ENCODE data around the gene SYCE1. TPM values are rescaled to one million over a fixed set of nuclear protein-coding genes. Genes with fewer than 3 reads are reported as not detected.
"Not testable (repeated sequence)": the region's sequence is repeated elsewhere in the genome, so short reads cannot be mapped to it uniquely, and the experiment has no call there.

Gene SYCE1
- total and polyA plus RNA-seq, 2 donors (not counting 1 experiment from before 2014, with no cell fraction given): 0.42 TPM; not detected in 1

GRCh38 chr10:133541441-133541975 is 23.9 kb downstream of the SYCE1 start:
- intact Hi-C loops (cut with micrococcal nuclease); H3K4me1 Mint-ChIP-seq; H3K4me1 ChIP-seq (ENCODE audit: control insufficient read depth in 2 of 2, insufficient read depth in 2 of 2, low read length in 2 of 2); ATAC-seq (ENCODE audit: low read depth); H3K9ac ChIP-seq (ENCODE audit: low read length); DNase-seq; H3K9me3 ChIP-seq (ENCODE audit: control extremely low read depth in 1 of 3, control insufficient read depth in 2 of 3, insufficient read depth in 1 of 3, low read length in 2 of 3); POLR2A ChIA-PET; H2AFZ ChIP-seq (ENCODE audit: insufficient read depth, low read depth, low read length, poor library complexity, severe bottlenecking); H3K27ac ChIP-seq (ENCODE audit: low read length in 2 of 2); CTCF ChIA-PET; H3K9me3 Mint-ChIP-seq (ENCODE audit: insufficient read depth); H3K4me2 ChIP-seq (replicated peaks; ENCODE audit: low read depth, low read length, poor library complexity, severe bottlenecking); H3K4me3 ChIP-seq (ENCODE audit: control extremely low read depth in 1 of 5, extremely low read depth in 1 of 5, insufficient read depth in 1 of 5, low read depth in 2 of 5, low read length in 4 of 5); H3K79me2 ChIP-seq (ENCODE audit: control insufficient read depth, insufficient read depth, low read length); H3K4me3 Mint-ChIP-seq; H3K36me3 ChIP-seq (replicated peaks in 1 of 2; ENCODE audit: control extremely low read depth in 1 of 2, control insufficient read depth in 1 of 2, extremely low read depth in 1 of 2, insufficient read depth in 2 of 2, low read length in 1 of 2); H3K27me3 ChIP-seq (replicated peaks in 1 of 4; ENCODE audit: control extremely low read depth in 1 of 4, control insufficient read depth in 3 of 4, insufficient read depth in 4 of 4, low read length in 3 of 4); H4K20me1 ChIP-seq (ENCODE audit: control insufficient read depth, insufficient read depth, low read length, poor library complexity, severe bottlenecking); H3K27ac Mint-ChIP-seq: not testable (repeated sequence)
- peaks cover 14% of the 10 kb centered on the region for H3K27me3 Mint-ChIP-seq
- 84% methylated on average over 3 of the region's 6 CpGs for whole genome bisulfite sequencing (ENCODE audit: insufficient coverage)

- WGBS (ENCODE audit: insufficient coverage): 59% methylated on average over 4 of the region's 4 CpGs
- Histone ChIP-seq H2AFZ (ENCODE audit: insufficient read depth, low read depth, low read length, poor library complexity, severe bottlenecking) (no peak overlapping the region), H3K4me1 (ENCODE audit: control insufficient read depth in 2 of 2, insufficient read depth in 2 of 2, low read length in 2 of 2) (no peaks in the 10 kb centered on the region), H3K27me3 (replicated peaks in 1 of 4; ENCODE audit: control extremely low read depth in 1 of 4, control insufficient read depth in 3 of 4, insufficient read depth in 4 of 4, low read length in 3 of 4) (peaks cover 0 to 13% (median 0%) of the 10 kb centered on the region in 4 experiments), H4K20me1 (ENCODE audit: control insufficient read depth, insufficient read depth, low read length, poor library complexity, severe bottlenecking) (no peaks in the 10 kb centered on the region), H3K9me3 (ENCODE audit: control extremely low read depth in 1 of 3, control insufficient read depth in 2 of 3, insufficient read depth in 1 of 3, low read length in 2 of 3) (no peaks in the 10 kb centered on the region), H3K79me2 (ENCODE audit: control insufficient read depth, insufficient read depth, low read length) (no peaks in the 10 kb centered on the region), H3K9ac (ENCODE audit: low read length) (no peak overlapping the region), H3K27ac (ENCODE audit: low read length in 2 of 2) (no peak overlapping the region), H3K4me3 (ENCODE audit: control extremely low read depth in 1 of 5, extremely low read depth in 1 of 5, insufficient read depth in 1 of 5, low read depth in 2 of 5, low read length in 4 of 5) (no peak overlapping the region), H3K4me2 (replicated peaks; ENCODE audit: low read depth, low read length, poor library complexity, severe bottlenecking) (no peak overlapping the region), H3K36me3 (replicated peaks in 1 of 2; ENCODE audit: control extremely low read depth in 1 of 2, control insufficient read depth in 1 of 2, extremely low read depth in 1 of 2, insufficient read depth in 2 of 2, low read length in 1 of 2) (no peaks in the 10 kb centered on the region)
- DNase-seq: no peak
- TF ChIP-seq, protein P1, sequence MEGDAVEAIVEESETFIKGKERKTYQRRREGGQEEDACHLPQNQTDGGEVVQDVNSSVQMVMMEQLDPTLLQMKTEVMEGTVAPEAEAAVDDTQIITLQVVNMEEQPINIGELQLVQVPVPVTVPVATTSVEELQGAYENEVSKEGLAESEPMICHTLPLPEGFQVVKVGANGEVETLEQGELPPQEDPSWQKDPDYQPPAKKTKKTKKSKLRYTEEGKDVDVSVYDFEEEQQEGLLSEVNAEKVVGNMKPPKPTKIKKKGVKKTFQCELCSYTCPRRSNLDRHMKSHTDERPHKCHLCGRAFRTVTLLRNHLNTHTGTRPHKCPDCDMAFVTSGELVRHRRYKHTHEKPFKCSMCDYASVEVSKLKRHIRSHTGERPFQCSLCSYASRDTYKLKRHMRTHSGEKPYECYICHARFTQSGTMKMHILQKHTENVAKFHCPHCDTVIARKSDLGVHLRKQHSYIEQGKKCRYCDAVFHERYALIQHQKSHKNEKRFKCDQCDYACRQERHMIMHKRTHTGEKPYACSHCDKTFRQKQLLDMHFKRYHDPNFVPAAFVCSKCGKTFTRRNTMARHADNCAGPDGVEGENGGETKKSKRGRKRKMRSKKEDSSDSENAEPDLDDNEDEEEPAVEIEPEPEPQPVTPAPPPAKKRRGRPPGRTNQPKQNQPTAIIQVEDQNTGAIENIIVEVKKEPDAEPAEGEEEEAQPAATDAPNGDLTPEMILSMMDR (IDR thresholded peaks at IDR 0.05): no peak
- TF ChIP-seq EZH2 (IDR thresholded peaks at IDR 0.05; ENCODE audit: borderline replicate concordance, insufficient read depth, low read depth, low read length, poor library complexity, severe bottlenecking): no peak
- Mint-ChIP-seq H3K9me3 (ENCODE audit: insufficient read depth) (no peaks in the 10 kb centered on the region), H3K27me3 (peaks cover 16% of the 10 kb centered on the region), H3K27ac (no peak overlapping the region), H3K4me3 (no peak overlapping the region), H3K4me1 (peaks cover 4% of the 10 kb centered on the region)
- POLR2A ChIA-PET: no interaction called here
- CTCF ChIA-PET: no interaction called here
- intact Hi-C loops (cut with micrococcal nuclease): no loop called here
- ATAC-seq (ENCODE audit: low read depth): no peak
Measured at GRCh38 chr10:133537546-133538545, 27.5 kb downstream of the SYCE1 start.

All from B cell (primary cell).